GM10266 (cell line): ENCODE measurements around the gene ARHGAP32.
"Not testable (repeated sequence)": the region's sequence is repeated elsewhere in the genome, so short reads cannot be mapped to it uniquely, and the experiment has no call there.

Experiments used
- DNase-seq: peaks from one replicate; pipeline ENCODE4 v3.0.0; 2012; ENCODE audit errors: extremely low spot score
- CTCF ChIP-seq: IDR thresholded peaks from 2 replicates; pipeline ENCODE4 v1.5.1; 2012; ENCODE audit warnings: mild to moderate bottlenecking, low read depth; ENCODE audit not compliant: control insufficient read depth, insufficient read depth; ENCODE audit errors: missing control alignments

Gene ARHGAP32

GRCh38 chr11:129163714-129164164 is 28.4 kb downstream of the ARHGAP32 start:
- DNase-seq: no peak
- TF ChIP-seq CTCF: no peak

- DNase-seq: not testable (repeated sequence)
Measured at GRCh38 chr11:129157080-129157479, 35.0 kb downstream of the ARHGAP32 start.

- DNase-seq: no peak
- TF ChIP-seq CTCF: no peak
Measured at GRCh38 chr11:129155745-129156144, 36.4 kb downstream of the ARHGAP32 start.

GRCh38 chr11:129148487-129148886 is 43.6 kb downstream of the ARHGAP32 start:
- TF ChIP-seq CTCF: no peak
- DNase-seq: no peak

GRCh38 chr11:129146191-129146590 is 45.9 kb downstream of the ARHGAP32 start:
- no peak for TF ChIP-seq CTCF
- DNase-seq: no peak

GRCh38 chr11:129145276-129145675 is 46.8 kb downstream of the ARHGAP32 start:
- no peak for DNase-seq
- TF ChIP-seq CTCF: no peak

GRCh38 chr11:129144256-129144655 is 47.9 kb downstream of the ARHGAP32 start:
- TF ChIP-seq CTCF: no peak
- no peak for DNase-seq

- no peak for TF ChIP-seq CTCF
- no peak for DNase-seq
Measured at GRCh38 chr11:129143335-129143734, 48.8 kb downstream of the ARHGAP32 start.
